Stimulated activated CD4-positive, alpha-beta T cell treated with anti-CD3 and anti-CD28 coated beads, Interleukin-1b, Interleukin-23, amount 100 ng/mL, for 24 hours (primary cell): ENCODE data around the gene TTC28.
"Not testable (repeated sequence)": the region's sequence is repeated elsewhere in the genome, so short reads cannot be mapped to it uniquely, and the experiment has no call there.

ENCODE experiments used
- DNase-seq, 4 experiments: peaks; one replicate each; pipeline ENCODE4 v3.0.0-alpha.2; 2020; ENCODE audit warnings: low read depth in 4 of 4, low spot score in 1 of 4

Gene TTC28

DNA sequence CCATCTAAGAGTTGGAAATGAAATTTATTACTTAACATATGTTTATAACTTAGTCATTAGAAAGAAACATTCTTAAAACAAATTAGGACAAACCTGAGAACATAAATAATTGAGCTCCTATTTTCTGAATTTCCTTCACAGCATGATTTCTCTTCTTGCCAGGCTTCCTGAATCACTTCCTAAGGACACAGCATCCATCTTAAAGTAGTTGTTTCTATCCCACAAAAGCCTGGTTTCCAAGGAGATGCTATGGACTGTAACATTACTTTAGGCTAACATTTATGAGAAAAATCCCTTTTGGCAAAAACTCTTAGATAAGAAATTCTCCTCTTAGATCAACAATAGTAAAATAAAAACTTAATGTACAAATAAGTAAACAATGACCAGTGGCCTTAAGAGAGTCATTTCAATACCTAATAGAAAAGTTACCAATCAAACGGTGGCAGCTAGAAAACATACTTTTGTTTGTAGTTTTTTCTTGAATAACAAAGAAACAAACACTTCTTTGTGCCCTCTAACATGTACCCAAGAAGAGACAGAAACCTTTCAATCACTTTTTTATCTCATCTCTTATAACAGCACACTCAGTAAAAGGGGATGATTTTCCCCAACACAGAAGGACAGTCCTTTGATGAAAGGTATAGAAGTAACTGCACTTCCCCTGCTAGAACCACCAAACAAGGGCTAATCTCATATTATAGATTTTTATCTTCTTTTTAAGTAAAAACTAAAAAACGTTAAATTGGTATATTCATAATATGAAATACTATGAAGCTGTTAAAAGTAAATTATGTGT is 74.5 kb downstream of the TTC28 start:
- no peak for DNase-seq

DNA sequence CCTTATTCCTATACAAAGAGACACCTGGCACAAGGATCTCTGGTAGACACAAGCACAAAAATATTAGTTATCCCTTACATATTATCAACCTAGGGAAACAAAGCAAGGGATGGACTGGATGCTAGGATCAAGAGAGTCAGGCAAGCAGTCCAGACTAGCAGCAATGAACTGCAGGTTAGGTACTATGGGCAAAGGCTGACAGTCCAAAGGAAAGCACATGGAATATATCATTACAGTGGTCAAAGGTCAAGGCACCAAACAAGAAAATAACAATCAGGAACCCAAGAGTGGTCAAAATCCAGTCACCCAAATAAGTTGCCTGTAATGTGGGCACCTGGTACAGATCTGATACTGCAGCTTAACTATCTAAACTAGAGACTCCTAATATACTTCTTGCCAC is 77.7 kb downstream of the TTC28 start:
- no peak for DNase-seq

DNA sequence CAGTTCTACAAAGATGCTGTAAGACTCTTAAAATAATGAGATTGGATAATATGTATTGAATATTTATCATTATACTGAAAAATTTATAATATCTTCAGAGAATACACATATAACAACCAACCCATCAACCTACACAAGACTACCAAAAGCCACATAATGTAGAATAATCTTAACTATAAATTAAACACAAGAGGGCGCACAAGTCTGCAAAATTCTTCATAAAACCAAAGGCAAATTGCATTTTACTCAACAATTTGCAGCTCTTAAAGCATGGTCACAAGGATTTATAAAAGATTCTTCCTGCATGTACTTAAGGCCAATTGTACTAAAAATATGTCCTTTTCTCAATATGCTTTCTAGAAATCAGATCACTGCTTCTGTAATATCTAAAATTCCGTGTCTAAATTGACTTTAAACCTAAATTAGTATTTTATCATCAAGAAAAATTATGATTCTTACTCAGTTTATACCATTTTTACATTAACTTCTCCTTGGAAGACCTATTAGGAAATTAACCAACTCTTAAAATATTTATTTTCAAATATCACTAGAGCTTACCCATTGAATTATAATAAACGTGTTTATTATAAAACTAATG is 79.0 kb downstream of the TTC28 start:
- DNase-seq, result no peak

DNA sequence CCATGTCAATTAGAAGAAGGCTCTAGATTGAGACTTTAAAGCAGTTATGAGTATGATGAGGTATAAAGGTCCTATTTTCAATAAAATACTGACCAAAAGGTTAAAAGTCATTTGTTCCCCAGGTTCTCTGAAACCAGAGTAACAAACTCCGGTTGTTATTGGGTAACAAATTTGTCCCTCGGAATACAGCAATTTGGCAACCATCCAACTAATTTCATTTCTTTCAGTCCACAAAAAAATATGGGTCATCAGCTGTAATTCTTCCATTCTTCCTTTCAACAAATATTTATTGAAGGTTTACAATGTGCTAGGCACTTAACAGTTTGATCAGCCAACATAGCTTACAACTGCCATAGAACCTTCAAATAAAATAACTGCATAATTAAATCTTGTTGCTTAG is 79.9 kb downstream of the TTC28 start:
- DNase-seq, result no peak

DNA sequence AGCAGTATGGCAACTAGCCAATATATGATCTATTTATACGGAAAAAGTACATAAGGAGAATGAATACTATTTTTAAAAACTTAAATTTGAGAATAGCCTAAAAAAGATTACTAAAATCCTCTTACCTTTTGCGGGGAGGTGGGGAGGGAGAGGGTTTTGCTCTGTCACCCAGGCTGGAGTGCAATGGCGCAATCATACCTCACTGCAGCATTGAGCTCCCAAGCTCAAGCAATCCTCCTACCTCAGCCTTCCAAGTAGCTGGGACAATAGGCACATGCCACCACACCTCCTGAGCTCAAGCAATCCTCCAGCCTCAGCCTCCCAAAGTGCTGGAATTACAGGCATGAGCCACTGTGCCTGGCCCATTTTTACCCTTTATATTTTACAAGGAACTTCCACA is 82.0 kb downstream of the TTC28 start:
- DNase-seq, result no peak

DNA sequence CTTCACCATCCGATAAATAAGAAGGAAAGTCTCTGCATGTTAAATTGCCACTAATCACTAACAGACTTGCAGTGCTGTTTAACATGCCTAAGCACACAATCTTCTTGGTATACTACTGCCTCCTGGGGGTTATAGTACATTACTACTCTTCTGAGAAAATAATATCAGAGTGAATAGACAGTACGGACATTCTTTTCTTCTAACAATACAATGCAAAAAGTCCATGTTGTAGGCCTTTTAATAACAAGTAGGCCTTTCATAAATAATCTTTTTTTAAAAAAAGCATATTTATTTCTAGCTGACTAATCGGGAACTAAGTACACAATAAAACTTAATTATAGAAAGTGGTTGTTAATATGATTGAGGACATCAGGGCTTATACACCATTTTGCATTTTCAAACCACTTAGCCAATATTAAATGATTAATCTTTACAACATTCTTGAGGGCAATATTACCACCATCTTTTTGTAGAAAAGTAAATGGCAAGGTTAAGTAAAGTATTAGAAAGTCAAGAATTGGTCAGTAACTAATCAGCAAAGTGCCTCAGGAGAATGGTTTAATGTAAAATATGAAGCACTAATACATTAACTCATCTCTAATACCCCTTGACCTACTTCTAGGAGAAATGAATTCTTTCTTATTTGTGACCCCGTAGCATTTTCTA is 84.7 kb downstream of the TTC28 start:
- DNase-seq, result no peak

DNA sequence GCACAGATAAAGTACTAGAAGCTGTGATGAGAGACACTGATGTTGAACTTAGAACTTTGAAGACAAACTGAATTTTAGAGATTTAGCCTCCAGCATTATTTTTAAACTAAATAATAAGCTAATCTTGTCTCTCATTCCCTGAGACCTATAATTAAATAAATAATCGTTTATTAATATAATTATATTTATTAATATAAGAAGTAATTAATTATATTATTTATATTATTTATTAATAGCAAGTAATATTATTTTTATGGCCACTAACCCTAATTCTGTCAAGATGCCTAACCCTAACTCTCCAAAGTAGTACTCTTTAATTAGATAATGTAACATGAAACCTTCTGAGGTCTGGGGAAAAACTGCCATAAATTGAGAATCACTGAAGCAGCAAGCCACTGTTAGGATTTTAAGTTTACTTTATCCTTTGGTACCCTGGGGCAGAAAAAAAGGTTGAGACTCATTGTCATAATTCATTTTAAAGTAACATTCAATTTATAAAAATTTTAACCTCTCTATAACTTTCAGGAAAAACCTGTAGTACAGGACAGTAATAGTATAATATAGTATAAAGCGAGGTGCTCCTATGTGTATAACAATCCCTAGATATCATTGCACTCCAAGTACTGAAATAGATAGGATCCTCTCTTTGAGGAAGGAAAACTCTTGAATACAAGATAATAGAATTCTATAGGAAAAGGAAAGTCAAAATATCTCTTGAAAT is 85.4 kb downstream of the TTC28 start:
- no peak for DNase-seq

DNA sequence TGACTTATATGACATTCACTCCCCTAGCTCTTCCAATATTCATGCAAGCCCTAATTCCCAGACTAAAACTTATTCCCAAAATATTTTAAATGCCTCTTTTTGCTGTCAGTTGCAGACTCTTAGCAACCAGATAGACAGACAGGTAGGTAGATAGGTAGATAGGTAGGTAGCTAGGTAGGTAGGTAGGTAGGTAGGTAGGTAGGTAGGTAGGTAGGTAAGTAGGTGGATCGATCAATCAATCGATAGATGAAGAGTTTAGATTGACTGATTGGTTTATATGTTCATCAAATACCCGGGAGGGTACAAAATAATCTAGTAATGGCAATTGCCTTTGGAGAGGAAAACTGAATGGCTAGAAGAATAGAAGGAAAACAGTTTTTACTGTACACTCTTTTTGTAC is 86.3 kb downstream of the TTC28 start:
- no peak for DNase-seq

DNA sequence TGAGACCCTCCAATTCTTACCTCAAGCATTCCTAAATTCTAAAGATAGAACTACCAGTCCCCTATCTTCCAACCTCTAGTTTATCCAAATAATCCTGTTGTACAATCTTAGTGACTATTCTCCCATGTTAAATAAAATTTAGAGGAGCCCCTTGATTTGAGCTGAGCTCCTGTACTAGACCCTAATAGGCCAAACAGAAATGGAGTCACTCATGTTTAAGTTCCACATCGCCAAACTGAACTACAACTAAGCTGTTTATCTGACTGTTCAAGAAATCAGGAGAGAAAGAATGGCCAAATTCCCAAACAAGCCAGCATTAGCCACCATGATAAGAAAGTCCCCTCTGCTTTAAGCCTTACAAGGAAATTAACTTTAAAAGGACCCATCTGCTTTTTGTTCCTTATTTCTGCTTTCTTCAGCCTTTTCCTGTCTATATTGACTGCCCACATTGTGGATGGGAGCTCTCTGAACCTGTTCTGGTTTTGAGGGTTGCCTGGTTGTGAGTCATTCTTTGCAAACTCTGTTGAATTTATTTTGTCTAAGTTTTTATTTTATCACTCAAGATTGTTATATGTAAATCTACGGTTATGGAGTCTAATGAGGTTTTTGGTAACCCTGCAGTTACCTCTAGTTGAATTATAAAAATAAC is 90.4 kb downstream of the TTC28 start:
- DNase-seq, result no peak

DNA sequence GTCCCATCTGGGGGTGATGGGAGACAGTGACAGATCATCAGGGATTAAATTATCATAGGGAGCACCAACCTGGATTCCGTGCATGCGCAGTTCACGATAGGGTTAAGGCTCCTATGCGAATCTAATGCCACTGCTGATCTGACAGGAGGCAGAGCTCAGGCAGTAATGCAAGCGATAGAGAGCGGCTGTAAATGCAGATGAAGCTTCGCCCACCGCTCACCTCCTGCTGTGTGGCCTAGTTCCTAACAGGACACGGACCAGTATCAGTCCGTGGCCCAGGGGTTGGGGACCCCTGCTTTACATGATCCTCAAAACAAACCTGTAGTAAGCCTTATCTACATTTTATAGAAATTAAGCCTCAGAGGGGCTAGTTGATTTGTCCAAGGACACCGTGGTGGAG is 94.3 kb downstream of the TTC28 start:
- no peak for DNase-seq

DNA sequence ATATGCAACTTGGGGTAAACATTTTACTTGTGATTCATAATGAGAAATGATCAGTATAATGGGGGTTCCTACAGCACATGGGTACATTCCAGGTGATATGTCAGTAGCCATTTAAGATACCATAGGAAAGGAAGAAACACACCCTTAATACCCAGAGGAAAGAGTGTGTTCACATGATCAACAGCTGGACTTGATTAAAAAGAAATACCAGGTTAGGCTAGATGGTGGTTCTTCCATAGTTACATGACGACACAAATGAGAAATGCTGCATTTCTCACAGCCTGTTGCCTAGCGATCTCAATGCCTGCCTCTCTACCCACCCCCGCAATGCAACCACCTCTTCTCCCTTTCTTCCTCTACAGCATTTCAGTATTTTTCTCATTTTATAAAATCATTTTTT is 96.8 kb downstream of the TTC28 start:
- no peak for DNase-seq

DNA sequence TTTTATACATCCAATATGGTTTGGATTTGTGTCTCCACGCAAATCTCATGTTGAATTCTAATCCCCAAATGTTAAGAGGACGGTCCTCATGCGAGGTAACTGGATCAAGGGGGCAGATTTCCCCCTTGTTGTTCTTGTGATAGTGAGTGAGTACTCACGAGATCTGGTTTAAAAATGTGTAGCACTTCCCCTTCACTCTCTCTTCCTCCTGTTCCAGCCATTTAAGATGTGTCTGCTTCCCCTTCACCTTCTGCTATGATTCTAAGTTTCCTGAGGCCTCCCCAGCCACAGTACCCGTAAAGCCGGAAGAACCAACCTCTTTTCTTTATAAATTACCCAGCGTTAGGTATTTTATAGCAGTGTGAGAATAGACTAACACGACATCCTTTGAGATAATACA is 98.6 kb downstream of the TTC28 start:
- DNase-seq, result no peak

DNA sequence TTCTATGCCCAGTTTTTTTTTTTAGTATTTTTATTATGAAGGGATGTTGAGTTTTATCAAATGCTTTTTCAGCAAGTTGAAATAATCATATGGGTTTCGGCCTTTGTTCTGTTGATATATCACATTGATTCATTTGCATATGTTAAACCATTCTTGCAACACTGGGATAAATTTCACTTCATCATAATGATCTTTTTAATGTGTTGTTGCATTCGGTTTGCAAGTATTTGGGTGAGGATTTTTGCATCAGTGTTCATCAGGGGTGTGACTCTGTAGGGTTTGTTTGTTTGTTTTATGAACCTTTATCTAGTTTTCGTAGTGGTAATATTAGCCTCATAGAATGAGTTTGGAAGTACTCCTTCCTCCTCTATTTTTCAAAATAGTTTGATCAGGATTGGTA is 103.5 kb downstream of the TTC28 start:
- no peak for DNase-seq

DNA sequence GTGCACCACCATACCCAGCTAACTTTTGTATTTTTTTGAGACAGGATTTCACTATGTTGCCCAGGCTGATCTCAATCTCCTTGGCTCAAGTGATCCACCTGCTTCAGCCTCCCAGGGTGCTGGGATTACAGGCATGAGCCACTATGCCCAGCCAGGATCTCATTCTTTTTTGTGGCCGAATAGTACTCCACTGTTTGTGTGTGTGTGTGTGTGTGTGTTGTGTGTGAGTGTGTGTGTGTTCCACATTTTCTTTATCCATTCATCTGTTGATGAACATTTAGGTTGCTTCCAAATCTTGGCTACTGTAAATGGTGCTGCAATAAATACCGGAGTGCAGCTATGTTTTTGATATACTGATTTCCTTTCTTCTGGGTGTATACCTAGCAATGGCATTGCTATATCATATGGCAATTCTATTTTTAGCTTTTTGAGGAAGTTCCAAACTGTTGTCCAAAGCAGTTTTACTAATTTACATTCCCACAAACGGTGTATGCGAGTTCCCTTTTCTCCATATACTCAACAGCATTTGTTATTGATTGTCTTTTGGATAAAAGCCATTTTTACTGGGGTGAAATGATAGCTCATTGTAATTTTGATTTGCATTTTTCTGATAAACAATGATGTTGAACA is 105.4 kb downstream of the TTC28 start:
- no peak for DNase-seq

DNA sequence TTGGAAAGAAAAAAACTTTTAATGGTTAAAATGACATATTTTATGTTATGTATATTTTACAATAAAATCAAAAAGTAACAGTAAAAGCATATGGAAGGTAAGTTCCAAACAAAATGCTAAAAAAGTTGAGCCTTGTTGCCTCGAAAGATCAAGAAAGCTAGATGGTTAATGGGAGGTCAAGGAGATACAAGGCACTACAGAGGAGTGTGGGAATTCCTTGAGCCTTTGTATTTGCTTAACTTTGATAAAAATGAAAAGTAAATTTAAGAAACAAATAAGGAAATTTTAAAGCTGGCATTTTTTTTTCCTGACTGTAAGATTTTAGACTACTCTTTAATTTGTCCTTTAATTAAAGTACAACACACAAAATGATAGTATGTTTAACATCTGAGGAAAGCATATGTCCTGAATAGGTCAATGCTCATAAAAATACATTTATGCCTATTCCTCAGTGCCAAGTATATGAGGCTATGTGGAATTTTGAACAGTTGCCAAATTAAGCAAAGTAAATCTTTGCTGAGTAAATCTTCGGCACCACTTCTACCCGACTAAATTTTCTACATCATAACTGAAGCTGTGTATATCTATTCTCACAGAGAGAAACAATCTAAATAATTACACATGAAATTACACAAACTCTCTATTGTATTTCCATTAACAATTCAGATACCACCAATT is 108.8 kb downstream of the TTC28 start:
- no peak for DNase-seq

DNA sequence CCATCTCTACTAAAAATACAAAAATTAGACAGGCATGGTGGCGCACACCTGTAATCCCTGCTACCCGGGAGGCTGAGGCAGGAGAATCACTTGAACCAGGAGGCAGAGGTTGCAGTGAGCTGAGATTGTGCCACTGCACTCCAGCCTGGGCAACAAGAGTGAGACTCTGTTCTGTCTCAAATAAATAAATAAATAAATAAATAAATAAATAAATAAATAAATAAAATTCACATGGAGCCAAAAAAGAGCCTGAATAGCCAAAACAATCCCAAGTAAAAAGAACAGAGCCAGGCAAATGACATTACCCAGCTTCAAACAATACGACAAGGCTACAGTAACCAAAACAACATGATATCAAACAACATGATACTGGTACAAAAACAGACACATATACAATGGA is 110.7 kb downstream of the TTC28 start:
- DNase-seq, result not testable (repeated sequence)

DNA sequence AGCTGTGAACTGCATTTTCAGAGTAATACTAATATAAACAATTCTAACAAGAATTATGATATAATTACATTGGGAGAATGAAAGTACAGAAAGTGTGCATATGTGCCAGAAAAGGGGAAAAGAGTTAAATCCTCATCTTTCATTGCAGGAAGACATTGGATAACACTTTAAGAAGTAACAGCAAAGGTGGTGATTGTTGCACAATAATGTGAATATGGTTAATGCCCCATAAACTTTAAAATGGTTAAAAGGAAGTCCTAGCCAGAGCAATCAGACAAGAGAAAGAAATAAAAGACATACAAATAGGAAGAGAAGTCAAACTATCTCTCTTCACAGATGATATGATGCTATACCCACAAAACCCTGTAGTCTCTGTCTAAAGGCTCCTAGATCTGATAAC is 111.5 kb downstream of the TTC28 start:
- DNase-seq, result no peak

DNA sequence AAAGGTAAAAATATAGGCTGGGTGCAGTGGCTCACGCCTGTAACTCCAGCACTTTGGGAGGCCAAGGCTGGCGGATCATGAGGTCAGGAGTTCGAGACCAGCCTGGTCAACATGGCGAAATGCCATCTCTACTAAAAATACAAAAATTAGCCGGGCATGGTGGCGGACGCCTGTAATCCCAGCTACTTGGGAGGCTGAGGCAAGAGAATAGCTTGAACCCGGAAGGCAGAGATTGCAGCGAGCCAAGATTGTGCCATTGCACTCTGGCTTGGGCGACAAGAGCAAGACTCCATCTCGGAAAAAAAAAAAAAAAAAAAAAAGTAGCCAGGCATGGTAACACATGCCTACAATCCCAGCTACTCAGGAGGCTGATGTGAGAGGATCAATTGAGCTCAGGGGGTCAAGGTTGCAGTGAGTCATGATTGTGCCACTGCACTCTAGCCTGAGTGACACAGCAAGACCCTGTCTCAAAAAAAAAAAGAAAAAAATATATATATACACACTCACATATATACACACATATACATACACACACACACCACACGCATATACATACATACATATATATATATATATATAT is 112.6 kb downstream of the TTC28 start:
- not testable (repeated sequence) for DNase-seq

DNA sequence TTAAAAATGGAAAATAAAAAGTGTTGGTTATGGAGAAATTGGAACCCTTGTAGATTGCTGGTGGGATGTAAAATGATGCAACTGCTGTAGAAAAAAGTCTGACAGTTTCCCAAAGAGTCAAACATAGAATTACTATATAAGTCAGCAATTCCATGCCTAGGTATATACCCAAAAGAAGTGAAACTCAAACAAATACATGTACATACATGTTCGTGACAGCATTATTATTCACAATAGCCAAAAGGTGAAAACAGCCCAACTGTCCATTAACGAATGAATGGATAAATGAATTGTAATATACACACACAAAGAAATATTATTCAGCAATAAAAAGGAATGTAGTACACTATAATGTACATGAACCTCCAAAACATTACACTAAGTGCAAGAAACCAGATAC is 116.0 kb downstream of the TTC28 start:
- no peak for DNase-seq

DNA sequence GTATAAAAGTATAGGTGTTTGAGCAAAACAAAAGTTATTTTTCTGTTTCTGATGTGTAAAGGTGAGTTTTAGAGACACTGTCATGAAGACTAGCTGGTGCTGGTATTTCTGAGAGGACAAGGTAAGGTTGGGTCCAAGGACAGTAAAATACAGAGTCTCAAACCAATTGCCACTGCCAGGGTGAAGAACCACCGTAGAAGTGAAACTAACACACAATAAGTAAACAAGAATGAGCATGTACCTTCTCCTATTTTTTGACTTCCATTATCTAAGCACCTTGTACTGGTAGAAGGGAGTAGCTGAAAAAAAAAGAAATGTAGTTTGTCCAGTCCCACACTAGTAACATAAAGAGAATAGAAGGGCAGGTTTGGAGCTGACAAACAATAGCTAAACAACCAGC is 117.3 kb downstream of the TTC28 start:
- DNase-seq, result no peak
